ENCODE measurements around the gene HSPG2.

GRCh38 chr1:21872445-21873079 is 64.5 kb downstream of the HSPG2 start:
- TF ChIP-seq CTCF (IDR thresholded peaks at IDR 0.05) (no peak), ZFX (IDR thresholded peaks at IDR 0.05; ENCODE audit: borderline replicate concordance) (no peak)

Measured in 22Rv1 (cell line).